GM19324 (cell line): ENCODE measurements around the gene EPHA1.
"Not testable (repeated sequence)": the region's sequence is repeated elsewhere in the genome, so short reads cannot be mapped to it uniquely, and the experiment has no call there.

Experiments
- ATAC-seq: cut with Tn5 transposase; IDR thresholded peaks from one replicate; pipeline ENCODE4 v1.9.1; 2021; ENCODE audit warnings: mild to moderate bottlenecking, moderate library complexity; ENCODE audit not compliant: unreplicated experiment, low FRiP score

Gene EPHA1

DNA sequence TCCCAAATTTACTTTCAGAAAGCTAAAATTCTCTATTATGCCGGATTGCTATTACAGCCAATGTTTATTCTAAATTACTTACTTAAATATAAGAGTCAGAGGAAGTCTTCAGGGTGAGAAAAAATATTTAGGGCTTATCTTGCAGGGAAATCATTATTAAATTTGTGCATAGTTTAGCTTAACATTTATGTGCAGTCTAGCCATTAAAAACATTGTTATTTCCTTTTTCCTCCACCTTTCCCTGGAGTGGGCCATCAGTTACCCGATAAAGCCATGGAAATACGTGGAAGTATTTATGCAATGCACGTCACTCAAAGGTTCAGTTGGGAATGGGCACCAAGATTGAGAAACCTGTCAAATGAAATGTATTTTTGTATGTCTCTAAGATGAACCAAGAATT is 25.1 kb upstream of the EPHA1 start:
- ATAC-seq = no peak

DNA sequence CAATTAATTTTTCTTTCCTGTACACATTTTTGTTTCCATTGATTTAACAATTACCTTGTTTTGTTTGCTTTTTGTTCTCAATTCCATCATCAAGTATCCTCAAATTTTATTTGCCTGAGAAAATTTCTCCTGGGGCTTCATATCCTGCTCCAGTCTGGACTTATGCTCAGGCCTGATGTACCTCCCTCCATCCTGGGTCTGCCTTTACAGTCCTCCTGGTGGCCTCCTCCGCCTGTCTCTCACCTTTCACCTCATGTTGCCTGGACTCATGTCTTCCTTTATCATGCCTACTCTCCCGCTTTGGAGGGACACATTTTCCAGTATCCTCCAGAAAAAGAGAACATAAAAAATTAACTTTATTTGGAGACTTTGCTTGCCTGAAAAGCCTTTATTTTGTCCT is 22.5 kb upstream of the EPHA1 start:
- ATAC-seq = no peak

DNA sequence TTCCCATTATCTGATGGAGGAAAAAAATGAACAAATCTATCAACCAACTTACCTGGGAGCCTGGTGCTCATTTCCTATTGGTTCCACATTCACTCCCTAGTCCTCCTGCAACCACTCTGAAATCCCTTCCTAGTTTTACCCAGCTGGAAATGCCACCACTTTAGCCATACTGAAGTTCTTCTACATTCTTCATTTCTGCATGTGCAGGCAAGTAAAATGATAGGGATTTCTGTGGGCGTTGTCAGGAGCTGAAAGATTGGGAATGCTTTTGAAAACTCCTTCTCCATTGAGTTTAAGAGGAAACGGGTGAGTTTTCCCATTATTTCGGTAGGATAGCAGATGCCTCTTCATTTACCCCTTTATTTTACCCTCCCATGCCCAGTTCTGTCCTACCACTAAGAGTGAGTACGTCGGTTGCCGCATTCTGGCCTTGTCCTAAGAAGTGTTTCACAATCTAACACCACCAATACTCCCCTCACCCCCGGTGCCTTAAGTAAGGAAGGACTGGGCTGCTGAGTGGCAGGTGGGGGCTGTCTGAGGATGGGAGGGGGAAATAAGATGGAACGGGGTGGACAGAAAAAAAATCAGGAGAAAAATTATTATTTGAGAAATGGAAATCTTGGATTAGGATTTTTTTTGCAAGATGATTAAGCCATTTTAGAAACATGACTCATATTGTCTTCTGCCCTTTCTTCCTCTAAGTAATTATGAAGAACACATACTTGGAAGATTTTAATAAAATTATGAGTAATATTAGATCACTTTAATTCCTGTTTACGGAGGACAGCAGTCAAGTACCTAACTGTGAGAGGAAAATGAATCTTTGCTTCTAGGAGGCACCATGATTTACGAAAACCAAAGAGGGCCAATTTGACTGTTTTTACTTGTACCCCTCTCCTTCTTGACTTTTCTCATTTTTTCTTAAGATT is 21.4 kb upstream of the EPHA1 start:
- ATAC-seq = no peak

DNA sequence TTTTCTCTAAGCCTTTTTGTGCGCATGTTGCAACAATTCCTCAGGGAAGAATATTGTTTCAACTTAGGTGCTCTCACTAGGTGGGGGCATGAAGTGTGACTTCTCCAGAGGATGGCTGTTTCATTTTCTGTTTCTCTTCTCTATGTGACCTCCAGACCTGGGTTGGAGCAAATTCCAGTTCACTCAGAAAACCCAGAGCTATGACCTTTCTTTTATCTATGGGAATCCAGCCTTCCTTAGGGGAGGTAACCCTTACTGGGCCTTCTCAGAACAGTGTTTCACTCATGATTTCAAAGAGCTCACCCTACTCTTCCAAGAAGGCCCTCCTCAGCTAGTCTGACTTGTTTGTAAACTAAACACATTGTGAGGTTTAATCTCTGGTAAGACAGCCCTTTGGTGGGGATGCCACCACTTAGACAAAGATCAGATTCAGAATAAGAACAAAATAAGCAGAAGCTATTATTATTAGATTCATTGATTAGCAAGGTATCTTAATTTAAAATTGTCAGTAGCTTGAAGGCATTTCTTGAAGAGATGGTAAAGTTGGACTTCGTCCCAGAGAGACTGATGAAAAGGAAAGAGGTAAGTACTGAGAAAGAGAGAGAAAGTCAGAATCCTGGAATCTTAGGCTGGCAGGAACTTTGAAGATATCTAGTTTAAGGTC is 18.0 kb upstream of the EPHA1 start:
- ATAC-seq = peak; percentile 56

DNA sequence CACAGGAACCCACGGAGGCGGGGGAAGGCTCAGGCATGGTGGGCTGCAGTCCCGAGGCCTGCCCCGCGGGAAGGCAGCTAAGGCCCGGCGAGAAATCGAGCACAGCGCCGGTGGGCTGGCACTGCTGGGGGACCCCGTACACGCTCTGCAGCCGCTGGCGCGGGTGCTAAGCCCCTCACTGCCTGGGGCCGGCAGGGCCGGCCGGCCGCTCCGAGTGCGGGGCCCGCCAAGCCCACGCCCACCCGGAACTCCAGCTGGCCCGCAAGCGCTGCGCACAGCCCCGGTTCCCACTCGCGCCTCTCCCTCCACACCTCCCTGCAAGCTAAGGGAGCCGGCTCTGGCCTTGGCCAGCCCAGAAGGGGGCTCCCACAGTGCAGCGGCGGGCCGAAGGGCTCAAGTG is 15.8 kb upstream of the EPHA1 start:
- not testable (repeated sequence) for ATAC-seq

DNA sequence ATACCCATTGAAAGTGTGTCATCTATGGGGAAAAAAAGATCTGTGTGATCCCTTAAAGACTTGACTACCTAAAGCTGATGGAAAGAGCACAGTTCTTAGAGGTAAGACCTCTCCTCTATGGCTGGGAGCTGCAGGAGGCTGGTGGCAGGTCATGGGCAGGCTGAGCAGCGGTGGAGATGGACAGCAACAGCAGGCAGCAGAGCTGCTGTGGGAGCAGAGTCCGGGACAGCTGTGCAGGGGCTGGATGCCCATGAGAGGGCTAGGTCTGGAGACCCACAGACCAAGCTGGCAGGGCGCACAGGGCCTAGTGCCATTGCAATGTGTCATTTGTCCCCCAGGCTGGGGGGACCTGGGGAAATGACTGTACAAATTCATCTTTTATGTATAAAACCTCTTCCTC is 13.4 kb upstream of the EPHA1 start:
- ATAC-seq = no peak

DNA sequence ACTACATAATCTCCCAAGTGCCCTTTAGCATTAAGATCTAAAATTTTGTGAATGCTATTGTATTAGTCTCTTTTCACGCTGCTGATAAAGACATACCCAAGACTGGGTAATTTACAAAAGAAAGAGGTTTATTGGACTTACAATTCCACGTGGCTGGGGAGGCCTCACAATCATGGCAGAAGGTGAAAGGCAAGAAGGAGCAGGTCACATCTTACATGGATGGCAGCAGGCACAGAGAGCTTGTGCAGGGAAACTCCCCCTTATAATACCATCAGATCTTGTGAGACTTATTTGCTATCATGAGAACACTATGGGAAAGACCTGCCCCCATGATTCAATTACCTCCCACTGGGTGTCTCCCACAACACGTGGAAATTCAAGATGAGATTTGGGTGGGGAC is 12.0 kb upstream of the EPHA1 start:
- not testable (repeated sequence) for ATAC-seq

DNA sequence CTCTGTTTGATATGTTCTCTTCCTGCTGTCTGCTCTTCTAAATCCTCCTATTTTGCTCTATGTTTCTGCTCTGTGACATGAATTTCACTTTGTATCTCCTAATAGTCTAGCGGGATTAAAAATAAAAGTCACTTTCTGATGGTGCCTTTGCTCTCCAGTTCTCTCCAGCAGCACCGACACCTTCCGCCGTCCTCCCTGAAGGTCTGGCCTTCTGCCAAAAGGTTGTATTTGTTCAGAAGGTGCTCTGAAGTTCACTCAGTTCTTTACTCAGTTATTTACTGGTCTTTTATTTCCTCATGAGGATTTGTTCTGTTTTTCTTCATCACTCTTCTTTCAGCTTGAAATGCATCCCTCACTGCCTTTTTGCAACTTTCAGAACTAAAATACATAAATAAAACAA is 11.2 kb upstream of the EPHA1 start:
- no peak for ATAC-seq

DNA sequence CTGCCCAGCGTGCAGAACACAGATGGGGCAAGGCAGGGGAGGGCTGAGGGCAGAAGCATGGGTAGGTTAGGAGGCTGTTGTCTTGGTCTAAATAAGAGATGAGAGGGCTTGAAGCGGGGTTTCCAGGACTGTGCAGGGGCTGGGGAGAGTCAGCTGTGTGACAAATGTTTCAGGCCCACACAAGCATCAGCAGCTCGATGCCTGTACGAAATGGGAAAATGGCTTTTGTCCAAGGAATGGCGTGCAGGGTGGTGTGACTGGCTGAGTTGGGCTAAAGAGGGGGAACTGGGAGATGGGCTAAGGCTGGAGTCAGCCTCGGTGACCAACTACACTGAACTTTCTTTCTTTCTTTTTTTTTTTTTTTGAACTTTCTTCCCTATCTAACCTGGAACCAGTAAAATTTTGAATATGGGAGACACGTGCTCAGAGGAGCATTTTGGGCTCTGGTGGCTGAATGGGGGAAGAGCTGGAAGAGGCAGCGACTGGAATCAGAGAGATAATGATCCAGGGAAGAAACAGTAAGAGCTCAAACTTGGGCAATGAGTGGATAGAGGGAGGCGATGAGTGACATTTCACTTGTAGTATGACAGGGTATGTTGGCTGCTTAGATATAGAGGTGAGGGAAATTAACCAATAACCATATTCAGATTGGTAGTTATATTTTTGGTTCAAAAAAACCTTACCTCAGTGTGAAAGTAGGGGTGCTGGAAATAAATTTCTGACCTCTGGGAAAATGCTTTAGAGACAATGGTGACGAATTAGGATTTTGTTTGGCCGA is 10.2 kb upstream of the EPHA1 start:
- ATAC-seq = no peak

DNA sequence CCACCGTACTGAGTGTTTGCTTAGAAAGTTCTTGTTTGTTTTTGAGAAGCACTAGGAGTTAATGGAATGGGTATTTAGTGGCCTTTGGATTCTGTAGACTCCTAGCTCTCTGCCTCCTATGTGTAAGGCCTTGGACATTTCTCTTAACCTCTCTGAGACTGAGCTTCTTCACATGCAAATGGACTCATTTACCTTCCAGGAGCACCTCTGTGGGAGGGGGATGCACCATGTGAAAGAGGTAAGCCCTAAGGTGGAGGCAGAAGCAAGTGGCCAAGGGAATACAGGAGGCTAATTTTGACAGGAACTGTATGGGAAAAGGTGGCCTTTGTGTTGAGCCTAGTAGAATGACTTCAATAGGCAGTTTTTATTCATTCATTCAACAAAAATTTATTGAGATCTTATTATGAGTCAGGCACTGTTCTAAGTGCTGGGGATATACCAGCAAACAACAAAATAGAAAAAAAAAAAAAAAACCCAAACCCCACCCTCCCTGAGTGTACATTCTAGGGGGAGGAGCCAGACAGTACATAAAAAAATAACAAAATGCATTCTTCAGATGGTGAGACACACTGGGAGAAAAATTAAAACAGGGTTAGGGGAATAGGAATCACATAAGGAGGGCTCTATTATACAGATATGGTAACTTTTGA is 9.2 kb upstream of the EPHA1 start:
- no peak for ATAC-seq

DNA sequence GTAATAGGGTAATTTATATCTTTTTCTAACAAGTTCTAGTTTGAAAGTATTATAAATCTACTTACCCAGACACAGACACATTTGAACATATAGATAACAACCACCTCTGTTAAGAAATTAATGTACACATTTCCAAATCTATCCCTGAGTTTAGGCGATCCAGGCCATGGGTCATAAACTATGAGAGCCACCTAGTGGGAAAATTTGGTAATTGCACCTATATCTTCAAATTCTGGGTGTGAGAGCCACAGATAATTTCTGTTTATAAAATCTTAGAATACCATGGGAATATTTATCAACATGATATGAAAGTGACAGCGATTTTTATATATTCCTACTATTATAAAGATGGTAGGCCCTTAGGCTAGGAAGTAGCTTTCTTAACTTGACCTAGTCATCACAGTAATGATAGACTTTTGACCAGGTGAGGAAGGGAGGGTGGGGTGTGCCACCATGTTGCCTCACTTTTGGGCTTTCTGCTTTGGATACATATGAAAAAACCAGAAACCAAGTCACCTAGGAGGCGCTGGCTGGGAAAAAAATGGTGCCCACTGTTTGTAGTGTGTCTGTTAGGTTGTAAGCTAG is 8.0 kb upstream of the EPHA1 start:
- no peak for ATAC-seq

DNA sequence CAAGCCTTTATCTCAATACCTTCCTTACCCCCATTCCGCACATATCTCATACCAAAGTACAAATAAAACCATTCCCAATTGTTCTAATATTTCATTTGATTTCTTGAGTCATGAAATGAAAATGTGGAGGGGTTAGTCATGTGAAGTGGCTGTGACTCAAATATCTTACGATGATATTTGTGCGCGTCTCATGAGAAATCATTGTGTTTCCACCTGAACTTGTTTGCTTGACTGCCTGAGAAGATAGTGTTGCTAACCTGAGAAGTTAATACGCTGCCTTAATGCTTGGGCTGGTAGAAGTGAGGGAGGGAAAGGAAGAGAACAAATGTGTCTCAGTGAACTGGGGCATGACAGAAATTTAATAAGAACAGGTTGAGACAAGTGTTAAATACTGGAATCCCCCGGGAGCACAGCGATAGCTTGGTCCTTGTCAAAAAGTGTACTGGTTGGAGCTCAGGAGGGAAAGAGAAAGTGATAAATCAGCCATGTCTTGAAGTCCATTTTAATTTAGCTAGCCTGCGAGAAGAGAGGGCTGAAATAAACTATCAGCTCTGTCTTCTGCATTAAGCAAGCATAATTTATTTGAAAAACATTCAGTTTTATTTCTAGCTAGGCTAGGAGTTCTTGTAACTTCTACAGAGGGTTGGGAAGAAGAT is 7.2 kb upstream of the EPHA1 start:
- ATAC-seq = no peak

DNA sequence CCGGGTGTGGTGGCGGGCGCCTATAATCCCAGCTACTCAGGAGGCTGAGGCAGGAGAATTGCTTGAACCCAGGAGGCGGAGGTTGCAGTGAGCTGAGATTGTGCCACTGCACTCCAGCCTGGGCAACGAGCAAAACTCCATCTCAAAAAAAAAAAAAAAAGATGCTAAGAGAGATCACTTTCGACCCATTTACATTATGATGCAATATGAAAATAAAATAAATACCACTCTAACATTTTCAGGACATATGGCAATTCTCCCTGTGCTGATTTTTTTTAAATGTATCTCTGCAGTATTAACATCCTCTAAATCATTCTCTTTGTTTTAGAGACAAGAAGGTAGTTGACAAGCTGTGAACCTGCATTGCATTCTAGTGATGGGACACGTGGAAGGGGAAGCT is 6.6 kb upstream of the EPHA1 start:
- ATAC-seq = not testable (repeated sequence)

DNA sequence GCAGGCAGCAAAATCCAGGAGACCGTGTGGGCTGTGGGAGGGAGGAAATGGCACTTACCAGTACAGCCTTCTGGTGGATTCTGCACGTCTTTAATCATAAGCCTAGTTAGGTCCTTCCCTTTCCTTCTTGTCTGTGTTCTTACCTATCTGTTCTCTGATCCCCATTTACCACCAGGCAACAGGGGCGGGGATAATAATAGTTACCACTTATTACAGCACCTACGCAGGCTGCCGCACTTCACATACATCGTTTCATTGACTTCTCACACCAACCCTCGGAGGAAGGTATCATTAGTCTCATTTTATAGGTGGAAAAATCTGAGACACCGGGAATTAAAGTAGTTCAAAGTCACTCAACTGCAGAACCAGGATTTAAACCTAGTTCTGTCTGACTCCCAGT is 4.5 kb upstream of the EPHA1 start:
- no peak for ATAC-seq

DNA sequence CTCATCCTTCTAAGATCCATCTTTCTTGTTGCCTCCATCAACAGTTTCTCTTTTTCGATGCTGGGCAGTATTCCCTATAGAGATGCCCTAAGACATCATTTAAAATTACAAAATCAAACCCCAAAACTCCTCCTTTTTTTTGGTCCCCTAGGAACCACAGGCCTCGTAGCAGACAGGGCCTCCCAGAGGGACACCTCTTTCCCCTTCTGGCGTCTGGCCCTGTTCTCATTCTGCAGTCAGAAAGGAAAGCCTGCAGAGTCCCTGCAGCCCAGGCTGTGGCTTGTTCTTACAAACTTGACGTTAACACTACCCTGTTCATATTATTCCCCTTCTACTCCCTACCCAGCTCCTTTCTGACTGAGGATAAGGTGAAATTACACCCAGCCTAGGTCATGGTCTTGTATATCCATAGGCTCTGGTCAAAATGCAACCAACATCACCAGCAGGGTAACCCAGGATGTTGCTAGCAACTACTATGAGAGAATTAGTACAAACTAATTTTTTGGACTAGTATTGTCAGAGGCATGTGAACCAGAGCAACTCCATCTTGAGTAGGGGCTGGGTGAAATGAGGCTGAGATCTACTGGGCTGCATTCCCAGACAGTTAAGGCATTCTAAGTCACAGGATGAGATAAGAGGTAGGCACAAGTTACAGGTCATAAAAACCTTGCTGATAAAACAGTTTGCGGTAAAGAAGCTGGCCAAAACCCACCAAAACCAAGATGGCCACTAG is 3.5 kb upstream of the EPHA1 start:
- ATAC-seq = no peak

DNA sequence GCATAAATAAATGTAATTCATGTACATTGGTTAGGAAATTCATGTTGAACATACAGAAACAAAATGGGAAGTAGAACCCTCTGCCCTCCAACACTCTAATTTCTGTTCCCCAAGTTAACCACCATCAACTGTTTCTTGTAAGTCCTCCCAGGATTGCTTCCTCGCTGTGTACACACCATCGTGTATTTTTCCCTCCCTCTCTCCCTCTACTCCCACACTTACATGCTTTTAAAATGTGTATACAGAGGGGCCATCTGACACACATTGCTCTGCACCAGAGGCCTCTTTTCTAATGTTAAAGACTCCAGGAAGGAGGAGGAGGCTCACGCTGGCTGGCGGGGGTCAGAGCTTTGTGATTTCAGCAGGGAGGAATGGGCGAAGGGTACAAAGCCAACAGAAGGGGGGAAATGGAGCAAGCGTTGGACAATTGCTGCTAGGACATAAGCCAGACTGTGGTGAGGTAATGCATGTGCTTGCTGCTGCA is 1.9 kb upstream of the EPHA1 start:
- no peak for ATAC-seq

DNA sequence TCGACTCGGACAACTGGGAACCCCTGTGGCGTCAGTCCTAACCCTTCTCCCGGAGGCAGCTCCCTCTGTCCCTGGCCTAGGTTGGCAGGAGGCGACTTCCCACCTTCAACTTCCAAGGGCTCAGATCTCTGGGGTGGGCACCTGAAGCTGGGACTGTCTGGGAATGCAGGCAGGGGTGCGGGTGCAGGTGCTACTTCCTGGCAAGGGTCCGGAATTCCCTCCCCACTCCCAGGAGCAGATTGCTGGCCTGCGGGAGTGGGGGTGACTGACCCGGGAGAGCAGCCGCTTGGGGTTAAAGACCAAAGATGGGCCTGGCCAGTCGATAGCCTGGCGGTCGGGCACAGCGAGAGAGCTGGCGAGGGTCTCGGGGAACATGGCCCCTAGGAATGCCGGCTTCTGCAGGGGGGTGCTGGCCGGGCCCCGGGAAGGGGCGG is 387 bp downstream of the EPHA1 start:
- ATAC-seq = no peak

DNA sequence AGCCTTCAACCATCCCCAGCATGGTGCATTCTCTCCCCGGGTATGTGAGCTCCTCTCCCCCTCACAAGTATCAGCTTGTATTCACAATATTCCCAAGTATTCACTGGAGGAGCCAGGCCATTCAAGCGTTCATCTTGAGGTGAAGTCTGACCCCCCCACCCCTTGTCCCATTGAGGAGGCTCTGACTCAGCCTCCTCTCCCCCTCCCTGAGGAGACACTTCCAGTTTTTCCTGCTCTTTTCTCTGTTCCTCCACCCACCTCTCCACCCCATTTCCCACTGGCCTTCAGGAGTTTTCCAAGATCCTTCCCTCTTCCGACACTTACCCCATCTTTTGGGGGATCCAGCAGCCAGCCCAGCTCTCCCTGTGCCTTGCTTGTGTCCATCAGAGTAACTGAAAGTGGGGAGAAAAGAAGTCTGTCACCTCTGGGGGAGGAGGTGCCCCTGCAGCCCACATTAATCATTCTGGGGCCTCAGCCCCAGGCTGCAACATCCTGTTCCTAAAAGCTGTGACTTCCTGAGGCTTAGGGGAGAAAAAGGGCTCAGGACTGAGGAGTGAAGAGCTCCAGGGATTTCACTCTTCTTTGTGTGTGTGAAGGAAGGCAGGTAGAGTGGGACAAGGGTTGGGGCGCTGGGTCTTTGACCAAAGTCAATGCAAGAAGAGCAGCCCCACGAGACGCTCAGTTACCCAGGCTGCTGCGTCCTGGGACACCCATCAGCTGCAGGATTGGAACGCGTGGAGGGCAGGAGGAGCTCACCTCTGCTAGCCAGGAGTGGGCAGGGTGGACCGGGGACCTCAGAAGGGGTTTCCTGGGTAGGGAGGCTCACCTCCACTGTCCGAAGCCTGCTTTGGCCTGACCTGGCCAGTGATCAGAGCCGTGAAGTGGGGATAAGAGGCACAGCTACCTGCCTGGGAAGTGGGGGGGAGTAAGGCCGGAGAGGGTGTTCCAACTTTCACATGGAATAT is 1.1 kb downstream of the EPHA1 start:
- ATAC-seq = no peak
